ENCODE results near the gene PADI4. TPM values are rescaled to one million over a fixed set of nuclear protein-coding genes. Genes with fewer than 3 reads are reported as not detected.

Gene PADI4
- total and polyA plus RNA-seq, 2 of the 8 experiments (the other 6 are each of a cell fraction or from before 2014, with no cell fraction given), result 0.29 TPM; not detected in 1

- Histone ChIP-seq H3K79me1 (ENCODE audit: low read depth, low read length) (no peaks in the 10 kb centered on the region), H2AK5ac (ENCODE audit: low read depth, low read length) (no peak overlapping the region), H2BK20ac (ENCODE audit: low read length) (no peak overlapping the region), H2BK15ac (ENCODE audit: low read length) (no peak overlapping the region), H4K5ac (ENCODE audit: insufficient read length, low read depth, low read length) (no peak overlapping the region), H3K4me3 (ENCODE audit: extremely low read depth in 1 of 4, insufficient read depth in 2 of 4, low read depth in 3 of 4, low read length in 4 of 4) (no peak overlapping the region), H3K27me3 (replicated peaks in 1 of 4; ENCODE audit: control insufficient read depth in 3 of 4, extremely low read depth in 1 of 4, insufficient read depth in 3 of 4, low read length in 3 of 4) (no peaks in the 10 kb centered on the region; a peak in 3 of 7 replicates), H3K23ac (ENCODE audit: insufficient read length) (no peak overlapping the region), H4K91ac (replicated peaks; ENCODE audit: insufficient read length, low read length) (no peak overlapping the region), H3K79me2 (ENCODE audit: control insufficient read depth in 1 of 2, insufficient read depth in 2 of 2, low read length in 2 of 2) (no peaks in the 10 kb centered on the region), H3K4me2 (ENCODE audit: insufficient read depth in 1 of 2, low read depth in 2 of 2, low read length in 2 of 2) (no peak overlapping the region), H3K4ac (replicated peaks; ENCODE audit: insufficient read length, low read depth, low read length) (no peak overlapping the region), H2BK5ac (ENCODE audit: low read depth, low read length) (no peak overlapping the region), H3K18ac (ENCODE audit: extremely low read depth, low read length) (no peak overlapping the region), H3K23me2 (ENCODE audit: low read depth, low read length) (no peaks in the 10 kb centered on the region), H3K4me1 (replicated peaks in 1 of 4; ENCODE audit: control insufficient read depth in 3 of 4, insufficient read depth in 4 of 4, low read length in 3 of 4) (no peaks in the 10 kb centered on the region), H3K14ac (ENCODE audit: insufficient read length) (no peak overlapping the region), H3K9ac (replicated peaks in 1 of 4; ENCODE audit: extremely low read depth in 1 of 4, low read depth in 3 of 4, low read length in 3 of 4) (no peak overlapping the region), H3K27ac (ENCODE audit: low read depth, low read length) (no peak overlapping the region), H4K8ac (ENCODE audit: extremely low read depth, insufficient read depth, low read length) (no peak overlapping the region), H2AFZ (ENCODE audit: low read length) (no peak overlapping the region), H2BK12ac (ENCODE audit: low read depth, low read length) (no peak overlapping the region), H3K56ac (replicated peaks; ENCODE audit: insufficient read length, low read depth, low read length) (no peak overlapping the region), H3K9me3 (ENCODE audit: insufficient read depth in 2 of 2, low read depth in 1 of 2, low read length in 1 of 2) (no peaks in the 10 kb centered on the region), H2BK120ac (replicated peaks; ENCODE audit: low read depth, low read length) (no peak overlapping the region), H3K36me3 (ENCODE audit: control insufficient read depth in 2 of 4, insufficient read depth in 4 of 4, low read length in 3 of 4) (no peaks in the 10 kb centered on the region), H4K20me1 (replicated peaks in 1 of 2; ENCODE audit: control insufficient read depth in 1 of 2, insufficient read depth in 2 of 2, low read length in 2 of 2) (no peaks in the 10 kb centered on the region)
- 77% methylated on average over 5 of the region's 5 CpGs; no CpG with 5 or more reads in 1 of the 2 experiments for WGBS, 2 experiments (ENCODE audit: extremely low coverage in 1 of 2, insufficient coverage in 1 of 2, insufficient read length in 1 of 2, insufficient replicate concordance in 2 of 2, low coverage in 1 of 2, low lambda C conversion rate in 2 of 2, missing lambda C conversion rate in 1 of 2)
- no peak for TF ChIP-seq SIN3A (conservative IDR thresholded peaks at IDR 0.05 in 1 of 2, IDR thresholded peaks at IDR 0.05 in 1 of 2; ENCODE audit: low read depth in 1 of 2, low read length in 2 of 2)
- no peak for TF ChIP-seq CTBP2 (IDR thresholded peaks at IDR 0.05; ENCODE audit: borderline replicate concordance, insufficient read depth, insufficient read length, low read length)
- TF ChIP-seq GTF2F1 (IDR thresholded peaks at IDR 0.05; ENCODE audit: borderline replicate concordance, low read depth, low read length), result no peak
- TF ChIP-seq KDM4A (IDR thresholded peaks at IDR 0.05; ENCODE audit: low read depth, low read length, severe bottlenecking), result no peak
- no peak for TF ChIP-seq CEBPB (IDR thresholded peaks at IDR 0.05; ENCODE audit: low read depth, low read length)
- TF ChIP-seq TEAD4 (IDR thresholded peaks at IDR 0.05; ENCODE audit: low read depth, low read length), result no peak
- POLR2A ChIA-PET (ENCODE audit: partially characterized antibody), result no interaction called here
- FAIRE-seq, result no peak
- DNase-seq (ENCODE audit: low read depth in 1 of 2, low spot score in 2 of 2), result no peak
- CTCF ChIA-PET (ENCODE audit: partially characterized antibody), result interaction anchor here (0.7 kb wide), 2 partner anchors 28 to 44 kb away, joined by 3 to 4 read pairs; partner anchors contain the start of gene PADI6
These were observed 20.9 kb downstream of the PADI4 start for GRCh38 chr1:17328855-17329254.

Measured in H1 (cell line).